T47D (cell line): ENCODE measurements around the gene MDGA2.
"Not testable (repeated sequence)": the region's sequence is repeated elsewhere in the genome, so short reads cannot be mapped to it uniquely, and the experiment has no call there.

ENCODE experiments used
- DNase-seq, 2 experiments: peaks; one replicate each; pipeline versions ENCODE4 v3.0.0 to v3.0.0-alpha.2; 2011 to 2012; ENCODE audit warnings: low read depth in 1 of 2, low spot score in 1 of 2
- JUND ChIP-seq: IDR thresholded peaks from 2 replicates; pipeline ENCODE4 v1.6.1; 2012; ENCODE audit warnings: low read depth
- in situ Hi-C: cut with HindIII; loops from 2 replicates; pipeline ENCODE4 v1.10.0; 2016; ENCODE audit warnings: low sequenced_read_pairs, low pct_unique_long_range_greater_than_20kb

MDGA2 gene

GRCh38 chr14:47346849-47347248, 328.6 kb downstream of the MDGA2 start:
- peak in 1 of 2 experiments; percentile 16 for DNase-seq
- in situ Hi-C loops, result no loop called here
- TF ChIP-seq JUND, result no peak

GRCh38 chr14:47345016-47345415, 330.4 kb downstream of the MDGA2 start:
- in situ Hi-C loops, result no loop called here
- no peak for TF ChIP-seq JUND
- no peak for DNase-seq

- in situ Hi-C loops, result no loop called here
- no peak for DNase-seq
- TF ChIP-seq JUND, result no peak
Observed at GRCh38 chr14:47332939-47333338, 342.5 kb downstream of the MDGA2 start.

- no peak for TF ChIP-seq JUND
- in situ Hi-C loops, result no loop called here
- DNase-seq, result peak in 1 of 2 experiments; percentile 12
Observed at GRCh38 chr14:47332106-47332505, 343.3 kb downstream of the MDGA2 start.

- no peak for DNase-seq
- in situ Hi-C loops, result no loop called here
- no peak for TF ChIP-seq JUND
Observed at GRCh38 chr14:47328376-47328775, 347.0 kb downstream of the MDGA2 start.

- no peak for DNase-seq
- no peak for TF ChIP-seq JUND
- in situ Hi-C loops, result no loop called here
Observed at GRCh38 chr14:47327336-47327735, 348.1 kb downstream of the MDGA2 start.

DNA sequence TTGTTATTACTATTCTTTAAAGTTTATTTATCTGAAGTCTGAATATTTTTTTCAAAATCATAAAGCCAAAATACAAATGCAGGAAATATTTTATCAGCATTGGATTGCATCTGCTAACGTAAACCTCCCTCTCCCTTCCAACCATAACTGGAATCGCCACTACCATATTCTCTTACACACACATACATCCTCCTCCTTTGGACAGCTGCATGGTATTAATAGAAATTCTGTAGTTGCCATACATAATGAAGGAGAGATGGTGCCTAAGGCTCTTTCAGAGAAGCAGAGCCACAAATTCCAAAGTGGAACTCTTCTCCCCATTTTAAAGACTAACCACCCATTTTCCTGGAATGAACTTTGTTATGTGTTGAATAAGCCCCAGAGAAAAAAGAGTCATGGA, 352.7 kb downstream of the MDGA2 start:
- TF ChIP-seq JUND, result no peak
- DNase-seq, result no peak
- in situ Hi-C loops, result no loop called here

DNA sequence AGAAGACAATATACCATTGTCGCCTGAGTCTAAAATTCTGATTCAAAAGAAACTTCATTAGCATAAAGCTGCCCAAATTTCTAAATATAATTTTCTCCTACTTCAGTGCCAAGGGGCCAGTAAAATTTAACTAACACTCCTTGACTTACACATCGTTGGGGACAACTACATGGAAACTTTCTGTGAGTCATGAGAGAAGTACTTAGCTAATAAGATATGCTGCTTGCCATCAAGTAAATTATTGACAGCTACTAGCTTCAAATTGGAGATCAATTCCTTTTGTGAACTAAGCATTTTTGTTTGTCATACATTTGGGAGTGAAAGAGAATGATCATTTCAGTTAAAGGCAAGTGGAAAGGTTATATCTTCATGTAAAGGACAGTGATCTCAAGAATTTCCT, 373.3 kb downstream of the MDGA2 start:
- DNase-seq, result no peak
- in situ Hi-C loops, result no loop called here
- no peak for TF ChIP-seq JUND

- DNase-seq, result peak in 1 of 2 experiments; percentile 26
- in situ Hi-C loops, result no loop called here
- no peak for TF ChIP-seq JUND
Observed at GRCh38 chr14:47300796-47301195, 374.6 kb downstream of the MDGA2 start.

- in situ Hi-C loops, result no loop called here
- no peak for TF ChIP-seq JUND
- DNase-seq, result no peak
Observed at GRCh38 chr14:47297374-47297773, 378.0 kb downstream of the MDGA2 start.

GRCh38 chr14:47284283-47284682, 391.1 kb downstream of the MDGA2 start:
- no peak for TF ChIP-seq JUND
- no peak for DNase-seq
- in situ Hi-C loops, result no loop called here

DNA sequence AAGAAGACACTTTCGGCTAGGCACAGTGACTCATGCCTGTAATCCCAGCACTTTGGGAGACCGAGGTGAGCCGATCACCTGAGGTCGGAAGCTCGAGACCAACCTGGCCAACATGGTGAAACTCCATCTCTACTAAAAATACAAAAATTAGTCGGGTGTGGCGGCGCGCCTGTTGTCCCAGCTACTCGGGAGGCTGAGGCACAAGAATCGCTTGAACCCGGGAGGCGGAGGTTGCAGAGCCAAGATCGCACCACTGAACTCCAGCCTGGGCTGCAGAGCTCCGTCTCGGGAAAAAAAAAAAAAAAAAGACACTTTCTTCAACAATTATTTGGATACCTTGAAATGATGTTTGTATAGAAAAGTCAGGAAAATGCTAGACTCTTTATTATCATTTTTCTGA, 393.6 kb downstream of the MDGA2 start:
- in situ Hi-C loops, DNase-seq: not testable (repeated sequence)

DNA sequence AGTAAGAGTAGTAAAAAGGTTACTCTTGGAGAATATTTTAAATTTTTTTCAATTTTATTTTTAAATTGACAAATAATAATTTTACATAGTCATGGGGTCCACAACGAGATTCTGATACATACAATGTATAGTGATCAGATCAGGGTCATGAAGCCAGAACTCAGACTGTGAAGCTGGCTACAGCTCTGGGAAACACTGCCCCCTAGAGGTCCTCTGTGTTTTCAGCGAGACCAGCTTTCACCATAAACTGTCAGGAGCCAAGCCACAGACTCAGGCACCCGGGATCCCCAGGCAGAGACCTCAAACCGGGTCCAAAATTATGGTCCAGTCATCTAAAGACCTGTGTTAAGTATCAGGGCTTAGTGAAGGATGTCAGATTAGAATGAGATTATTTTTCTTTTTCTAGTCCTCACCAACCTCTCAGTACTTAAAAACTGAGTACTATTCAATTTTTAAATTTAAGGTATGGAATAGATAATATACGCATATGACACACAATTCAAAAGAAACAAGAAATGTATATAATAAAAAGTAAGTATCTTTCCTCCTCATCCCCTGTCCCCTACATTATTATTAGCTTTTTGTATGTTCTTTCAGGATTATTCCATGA, 397.1 kb downstream of the MDGA2 start:
- in situ Hi-C loops, result no loop called here
- peak; percentile 19 to 80 for DNase-seq
- TF ChIP-seq JUND, result no peak

DNA sequence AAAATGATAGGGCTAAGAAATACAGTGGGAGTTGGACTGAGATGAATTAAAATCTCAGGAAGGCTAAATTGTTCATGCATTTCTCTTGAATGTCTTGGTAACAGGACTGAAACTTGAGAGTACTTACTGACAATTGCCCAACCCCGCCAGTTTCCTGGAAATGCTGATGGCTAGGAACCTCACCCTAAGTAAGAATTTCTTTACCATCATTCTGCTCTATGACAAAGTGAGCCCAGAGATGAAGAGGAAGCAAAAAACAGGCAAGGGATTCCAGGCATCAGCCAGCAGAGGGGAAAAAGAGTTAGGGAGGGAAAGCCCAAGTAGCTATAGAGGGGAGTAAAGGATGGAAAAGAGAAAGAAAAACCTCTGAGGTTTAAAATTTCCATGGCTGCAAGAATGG, 397.7 kb downstream of the MDGA2 start:
- TF ChIP-seq JUND, result no peak
- DNase-seq, result no peak
- in situ Hi-C loops, result no loop called here
